KOPT-K1 (cell line): ENCODE measurements around the gene SMIM29.

ENCODE experiments used
- H3K27ac ChIP-seq: fragments of 200-600 bp; sonication (generic); 2 replicates; pipeline ENCODE4 v1.5.1; 2016; ENCODE audit warnings: antibody characterized with exemption, mild to moderate bottlenecking, low read depth, low read length; ENCODE audit not compliant: poor library complexity, severe bottlenecking
- H3K36me3 ChIP-seq: fragments of 200-600 bp; sonication (generic); 2 replicates; pipeline ENCODE4 v1.5.1; 2017; ENCODE audit warnings: antibody characterized with exemption, mild to moderate bottlenecking, low read length, moderate library complexity; ENCODE audit not compliant: insufficient read depth
- H3K9me3 ChIP-seq: fragments of 200-600 bp; sonication (generic); 2 replicates; pipeline ENCODE4 v1.5.1; 2017; ENCODE audit warnings: antibody characterized with exemption, low read length, mild to moderate bottlenecking; ENCODE audit not compliant: insufficient read depth, poor library complexity, severe bottlenecking

The SMIM29 gene

GRCh38 chr6:34238585-34239499, 10.0 kb downstream of the SMIM29 start:
- Histone ChIP-seq H3K9me3 (no peaks in the 10 kb centered on the region), H3K27ac (peak overlapping the region; percentile 97), H3K36me3 (peaks cover 46% of the 10 kb centered on the region)

- Histone ChIP-seq H3K36me3 (peaks cover 37% of the 10 kb centered on the region), H3K9me3 (no peaks in the 10 kb centered on the region), H3K27ac (peak overlapping the region; percentile 97)
Measured at GRCh38 chr6:34237722-34238584, 10.9 kb downstream of the SMIM29 start.

- peaks cover 31% of the 10 kb centered on the region for H3K36me3 ChIP-seq
- peak overlapping the region; percentile 97 for H3K27ac ChIP-seq
- no peaks in the 10 kb centered on the region for H3K9me3 ChIP-seq
Measured at GRCh38 chr6:34237316-34237721, 11.5 kb downstream of the SMIM29 start.

- Histone ChIP-seq H3K9me3 (no peaks in the 10 kb centered on the region), H3K36me3 (peaks cover 25% of the 10 kb centered on the region), H3K27ac (peak within 1 kb of the TSS; percentile 97)
Measured at GRCh38 chr6:34236443-34237315, 12.1 kb downstream of the SMIM29 start, which contains the start of gene HMGA1. Gene HMGA1, plus strand, starts transcription at chr6:34236873. Its CDS starts 3,908 bp downstream, at chr6:34240781.

- H3K36me3 ChIP-seq = peaks cover 19% of the 10 kb centered on the region
- peak overlapping the region; percentile 84 for H3K27ac ChIP-seq
- H3K9me3 ChIP-seq = no peaks in the 10 kb centered on the region
Measured at GRCh38 chr6:34236131-34236442, 12.7 kb downstream of the SMIM29 start.

GRCh38 chr6:34235307-34236130, 13.3 kb downstream of the SMIM29 start:
- H3K9me3 ChIP-seq = no peaks in the 10 kb centered on the region
- peaks cover 13% of the 10 kb centered on the region for H3K36me3 ChIP-seq
- H3K27ac ChIP-seq = peak overlapping the region; percentile 84

GRCh38 chr6:34234667-34235306, 14.0 kb downstream of the SMIM29 start:
- Histone ChIP-seq H3K27ac (no peak overlapping the region), H3K9me3 (no peaks in the 10 kb centered on the region), H3K36me3 (peaks cover 6% of the 10 kb centered on the region)

GRCh38 chr6:34233867-34234266, 14.9 kb downstream of the SMIM29 start:
- H3K27ac ChIP-seq = no peak overlapping the region

GRCh38 chr6:34232901-34233300, 15.9 kb downstream of the SMIM29 start:
- Histone ChIP-seq H3K27ac (no peak overlapping the region), H3K9me3 (no peaks in the 10 kb centered on the region), H3K36me3 (no peaks in the 10 kb centered on the region)

More at GRCh38 chr6:34233867-34234266, 14.9 kb downstream of the SMIM29 start:
- H3K9me3 ChIP-seq = no peaks in the 10 kb centered on the region
- H3K36me3 ChIP-seq = no peaks in the 10 kb centered on the region

- Histone ChIP-seq H3K9me3 (no peaks in the 10 kb centered on the region), H3K36me3 (no peaks in the 10 kb centered on the region), H3K27ac (no peak overlapping the region)
Measured at GRCh38 chr6:34231566-34232336, 17.1 kb downstream of the SMIM29 start.

- H3K36me3 ChIP-seq = no peaks in the 10 kb centered on the region
- no peak overlapping the region for H3K27ac ChIP-seq
- no peaks in the 10 kb centered on the region for H3K9me3 ChIP-seq
Measured at GRCh38 chr6:34230653-34231371, 18.0 kb downstream of the SMIM29 start.

- no peaks in the 10 kb centered on the region for H3K36me3 ChIP-seq
- H3K27ac ChIP-seq = no peak overlapping the region
- no peaks in the 10 kb centered on the region for H3K9me3 ChIP-seq
Measured at GRCh38 chr6:34229877-34230276, 18.9 kb downstream of the SMIM29 start.
